Measurements from ENCODE around the gene FAM184B. TPM values are rescaled to one million over a fixed set of nuclear protein-coding genes. Genes with fewer than 3 reads are reported as not detected.

FAM184B gene
- total RNA-seq, 1 donor from 2014 or later: 0.02 TPM

- H3K9me3 Mint-ChIP-seq (ENCODE audit: low read depth): peaks cover 4% of the 10 kb centered on the region
- H3K4me1 Mint-ChIP-seq (ENCODE audit: low read depth): peaks cover 11% of the 10 kb centered on the region
- no peak overlapping the region for H3K4me3 Mint-ChIP-seq (ENCODE audit: unreplicated experiment)
- no peak for TF ChIP-seq CTCF (IDR thresholded peaks at IDR 0.05)
- H3K27ac Mint-ChIP-seq (ENCODE audit: unreplicated experiment): no peak overlapping the region
- H3K36me3 Mint-ChIP-seq (ENCODE audit: low read depth): no peaks in the 10 kb centered on the region
- DNase-seq (ENCODE audit: low spot score): no peak
- no peaks in the 10 kb centered on the region for H3K27me3 Mint-ChIP-seq (ENCODE audit: low read depth)
Observed at GRCh38 chr4:17719106-17719505, 62.3 kb downstream of the FAM184B start.

GRCh38 chr4:17718471-17718870 is 63.0 kb downstream of the FAM184B start:
- H3K4me3 Mint-ChIP-seq (ENCODE audit: unreplicated experiment): no peak overlapping the region
- no peak for TF ChIP-seq CTCF (IDR thresholded peaks at IDR 0.05)
- no peaks in the 10 kb centered on the region for H3K27me3 Mint-ChIP-seq (ENCODE audit: low read depth)
- H3K4me1 Mint-ChIP-seq (ENCODE audit: low read depth): peaks cover 11% of the 10 kb centered on the region
- H3K27ac Mint-ChIP-seq (ENCODE audit: unreplicated experiment): no peak overlapping the region
- peaks cover 4% of the 10 kb centered on the region for H3K9me3 Mint-ChIP-seq (ENCODE audit: low read depth)
- H3K36me3 Mint-ChIP-seq (ENCODE audit: low read depth): no peaks in the 10 kb centered on the region
- no peak for DNase-seq (ENCODE audit: low spot score)

- no peak overlapping the region for H3K4me3 Mint-ChIP-seq (ENCODE audit: unreplicated experiment)
- no peaks in the 10 kb centered on the region for H3K27me3 Mint-ChIP-seq (ENCODE audit: low read depth)
- no peaks in the 10 kb centered on the region for H3K36me3 Mint-ChIP-seq (ENCODE audit: low read depth)
- peaks cover 4% of the 10 kb centered on the region for H3K9me3 Mint-ChIP-seq (ENCODE audit: low read depth)
- no peak overlapping the region for H3K27ac Mint-ChIP-seq (ENCODE audit: unreplicated experiment)
- no peak for TF ChIP-seq CTCF (IDR thresholded peaks at IDR 0.05)
- peaks cover 11% of the 10 kb centered on the region for H3K4me1 Mint-ChIP-seq (ENCODE audit: low read depth)
- no peak for DNase-seq (ENCODE audit: low spot score)
Observed at GRCh38 chr4:17717301-17717700, 64.1 kb downstream of the FAM184B start.

- Mint-ChIP-seq H3K27ac (ENCODE audit: unreplicated experiment) (no peak overlapping the region), H3K4me1 (ENCODE audit: low read depth) (peaks cover 3% of the 10 kb centered on the region), H3K36me3 (ENCODE audit: low read depth) (no peaks in the 10 kb centered on the region), H3K27me3 (ENCODE audit: low read depth) (peaks cover 6% of the 10 kb centered on the region), H3K9me3 (ENCODE audit: low read depth) (peaks cover 6% of the 10 kb centered on the region), H3K4me3 (ENCODE audit: unreplicated experiment) (no peak overlapping the region)
- TF ChIP-seq CTCF (IDR thresholded peaks at IDR 0.05): no peak
- DNase-seq (ENCODE audit: low spot score): no peak
Observed at GRCh38 chr4:17715511-17715910, 65.9 kb downstream of the FAM184B start.

- no peak overlapping the region for H3K27ac Mint-ChIP-seq (ENCODE audit: unreplicated experiment)
- no peaks in the 10 kb centered on the region for H3K36me3 Mint-ChIP-seq (ENCODE audit: low read depth)
- peaks cover 3% of the 10 kb centered on the region for H3K4me1 Mint-ChIP-seq (ENCODE audit: low read depth)
- no peak overlapping the region for H3K4me3 Mint-ChIP-seq (ENCODE audit: unreplicated experiment)
- DNase-seq (ENCODE audit: low spot score): no peak
- peaks cover 7% of the 10 kb centered on the region for H3K27me3 Mint-ChIP-seq (ENCODE audit: low read depth)
- TF ChIP-seq CTCF (IDR thresholded peaks at IDR 0.05): no peak
- peaks cover 6% of the 10 kb centered on the region for H3K9me3 Mint-ChIP-seq (ENCODE audit: low read depth)
Observed at GRCh38 chr4:17713779-17714178, 67.6 kb downstream of the FAM184B start.

All from chondrocyte (in vitro differentiated cells).